Uterus (tissue), 4 donors: ENCODE results near the gene SEMA6C. TPM values are rescaled to one million over a fixed set of nuclear protein-coding genes. Genes with fewer than 3 reads are reported as not detected.

Source experiments
- DNase-seq, 2 donors: peaks; one replicate each; pipeline ENCODE4 v3.0.0-alpha.2; 2019 to 2020
- H3K27ac ChIP-seq, 2 donors: fragments of 200-600 bp; sonication (generic); 1 replicate in 1 of 2; 2 replicates in 1 of 2; pipeline ENCODE4 v1.5.1; 2016 to 2018
- H3K27me3 ChIP-seq, 2 donors: fragments of 200-600 bp; sonication (generic); one replicate each; pipeline ENCODE4 v1.5.1; 2018 to 2019; ENCODE audit warnings: control low read depth in 1 of 2
- H3K36me3 ChIP-seq, 2 donors: fragments of 200-600 bp; sonication (generic); one replicate each; pipeline ENCODE4 v1.5.1; 2019; ENCODE audit warnings: control low read depth in 1 of 2
- H3K4me1 ChIP-seq, 2 donors: fragments of 200-600 bp; sonication (generic); one replicate each; pipeline ENCODE4 v1.5.1; 2018 to 2019; ENCODE audit warnings: control low read depth in 1 of 2
- H3K4me3 ChIP-seq, 2 donors: fragments of 200-600 bp; sonication (generic); 1 replicate in 1 of 2; 2 replicates in 1 of 2; pipeline ENCODE4 v1.5.1; 2018 to 2019; ENCODE audit warnings: mild to moderate bottlenecking in 1 of 2
- H3K9me3 ChIP-seq, 2 donors: fragments of 200-600 bp; sonication (generic); one replicate each; pipeline ENCODE4 v1.5.1; 2019; ENCODE audit warnings: control low read depth in 1 of 2
- POLR2A ChIP-seq, 2 donors: fragments of 450-650 bp; IDR thresholded peaks; one replicate each; pipeline ENCODE4 v1.6.1; 2016; ENCODE audit warnings: antibody characterized with exemption in 2 of 2, mild to moderate bottlenecking in 1 of 2, moderate library complexity in 1 of 2
- intact Hi-C: fragments of 100-400 bp; cut with DNase I; formaldehyde crosslinking; loops from one replicate; pipeline ENCODE4 v1.15.1; 2023; ENCODE audit warnings: low total_unique reads
- total RNA-seq, 4 donors: library from RNA; depleted of rRNA in 3 of 4; stranded (reverse); fragments of >200 nt in 3 of 4; gene quantifications; one replicate each; pipeline versions ENCODE4 v1.1.0 to v1.2.4, GENCODE V29; 2014 to 2023
- TF ChIP-seq, protein P1 (sequence below), 4 experiments: fragments of 200-600 bp in 2 of 4; fragments of 450-650 bp in 2 of 4; sonication (generic) in 2 of 4; IDR thresholded peaks; one replicate each; pipeline ENCODE4 v1.5.1; 2016 to 2019; ENCODE audit warnings: antibody characterized with exemption in 4 of 4, mild to moderate bottlenecking in 2 of 4, moderate library complexity in 1 of 4
- donor health status: DM: yes; HTN: yes; CAD: no.

Gene SEMA6C
- total RNA-seq, 4 donors from 2014 or later, result 0.88 to 31.3 (median 10.4) TPM

DNA sequence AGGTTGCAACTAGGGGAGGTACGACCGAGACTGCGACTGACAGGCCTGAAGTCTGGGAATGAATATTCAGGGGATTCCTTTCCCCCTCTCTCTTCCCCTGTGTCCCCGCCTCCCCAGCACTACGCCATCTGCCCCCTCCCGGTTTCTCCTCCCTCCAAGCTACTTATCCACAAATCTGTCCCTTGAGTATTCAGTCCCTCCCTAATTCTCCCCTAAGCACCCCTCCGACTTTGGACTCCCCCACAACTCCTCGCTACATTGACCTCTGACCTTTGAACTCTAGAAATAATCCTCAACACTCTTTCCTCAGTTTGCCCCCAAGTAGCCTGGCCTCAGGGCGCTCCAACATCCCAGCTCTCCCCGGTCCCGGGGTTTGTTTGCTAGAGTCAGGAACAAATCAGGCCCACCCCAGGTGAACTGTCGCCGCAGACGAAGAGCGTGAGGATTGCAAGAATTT lies 18.9 kb upstream of the SEMA6C start:
- DNase-seq, result peak; percentile 71
- no peaks in the 10 kb centered on the region for H3K27me3 ChIP-seq
- H3K36me3 ChIP-seq, result no peaks in the 10 kb centered on the region
- TF ChIP-seq, protein P1, sequence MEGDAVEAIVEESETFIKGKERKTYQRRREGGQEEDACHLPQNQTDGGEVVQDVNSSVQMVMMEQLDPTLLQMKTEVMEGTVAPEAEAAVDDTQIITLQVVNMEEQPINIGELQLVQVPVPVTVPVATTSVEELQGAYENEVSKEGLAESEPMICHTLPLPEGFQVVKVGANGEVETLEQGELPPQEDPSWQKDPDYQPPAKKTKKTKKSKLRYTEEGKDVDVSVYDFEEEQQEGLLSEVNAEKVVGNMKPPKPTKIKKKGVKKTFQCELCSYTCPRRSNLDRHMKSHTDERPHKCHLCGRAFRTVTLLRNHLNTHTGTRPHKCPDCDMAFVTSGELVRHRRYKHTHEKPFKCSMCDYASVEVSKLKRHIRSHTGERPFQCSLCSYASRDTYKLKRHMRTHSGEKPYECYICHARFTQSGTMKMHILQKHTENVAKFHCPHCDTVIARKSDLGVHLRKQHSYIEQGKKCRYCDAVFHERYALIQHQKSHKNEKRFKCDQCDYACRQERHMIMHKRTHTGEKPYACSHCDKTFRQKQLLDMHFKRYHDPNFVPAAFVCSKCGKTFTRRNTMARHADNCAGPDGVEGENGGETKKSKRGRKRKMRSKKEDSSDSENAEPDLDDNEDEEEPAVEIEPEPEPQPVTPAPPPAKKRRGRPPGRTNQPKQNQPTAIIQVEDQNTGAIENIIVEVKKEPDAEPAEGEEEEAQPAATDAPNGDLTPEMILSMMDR (IDR thresholded peaks at IDR 0.05), result no peak
- TF ChIP-seq POLR2A (IDR thresholded peaks at IDR 0.05), result no peak
- H3K4me3 ChIP-seq, result peak overlapping the region; percentile 68 to 91
- H3K9me3 ChIP-seq, result no peaks in the 10 kb centered on the region
- H3K4me1 ChIP-seq, result peaks cover 9 to 14% of the 10 kb centered on the region in 2 donors
- peak overlapping the region; percentile 91 to 95 for H3K27ac ChIP-seq
- intact Hi-C loops, result no loop called here

DNA sequence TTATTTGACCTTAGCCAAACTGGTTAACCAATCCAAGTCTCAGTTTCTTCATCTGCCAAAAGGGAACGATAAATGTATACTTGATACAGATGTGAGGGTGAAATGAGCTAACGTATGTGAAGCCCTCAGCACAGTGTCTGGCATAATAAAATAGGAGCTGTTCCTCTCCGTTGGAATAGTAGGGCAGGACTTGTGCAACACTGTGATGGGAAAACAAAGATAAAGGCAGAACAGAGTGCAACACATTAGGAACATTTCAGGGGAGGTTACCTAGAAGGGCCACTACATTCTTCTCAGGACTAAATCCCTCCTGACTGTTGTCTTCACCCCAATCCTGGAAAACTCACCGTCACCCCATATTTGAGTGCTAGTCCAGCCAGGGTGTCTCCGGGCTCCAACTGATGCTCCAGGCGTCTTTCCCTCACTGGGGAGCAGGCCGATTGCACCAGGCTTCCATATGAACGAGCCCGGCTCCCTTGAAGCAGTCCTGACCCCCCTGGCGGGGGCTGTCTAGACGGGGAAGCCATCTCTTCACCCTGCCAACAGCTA lies 18.4 kb upstream of the SEMA6C start:
- H3K4me1 ChIP-seq, result peaks cover 9 to 14% of the 10 kb centered on the region in 2 donors
- peak in 1 of 2 donors; percentile 23 for TF ChIP-seq POLR2A (IDR thresholded peaks at IDR 0.05)
- TF ChIP-seq, protein P1 (IDR thresholded peaks at IDR 0.05), result no peak
- intact Hi-C loops, result no loop called here
- no peaks in the 10 kb centered on the region for H3K9me3 ChIP-seq
- H3K4me3 ChIP-seq, result peak overlapping the region; percentile 68 to 91
- no peak for DNase-seq
- H3K27me3 ChIP-seq, result no peaks in the 10 kb centered on the region
- H3K27ac ChIP-seq, result peak overlapping the region; percentile 91 to 95
- no peaks in the 10 kb centered on the region for H3K36me3 ChIP-seq

GRCh38 chr1:151159373-151159772 lies 12.9 kb upstream of the SEMA6C start:
- Histone ChIP-seq H3K9me3 (no peaks in the 10 kb centered on the region), H3K27me3 (no peaks in the 10 kb centered on the region), H3K4me3 (no peak overlapping the region), H3K4me1 (peaks cover 0 to 5% of the 10 kb centered on the region in 2 donors), H3K27ac (no peak overlapping the region), H3K36me3 (no peaks in the 10 kb centered on the region)
- DNase-seq, result no peak
- intact Hi-C loops, result loop anchor here (10.0 kb wide), 1 partner anchor 55 kb away; no protein-coding TSS in a partner anchor
- TF ChIP-seq POLR2A (IDR thresholded peaks at IDR 0.05), result no peak
- TF ChIP-seq, protein P1 (IDR thresholded peaks at IDR 0.05), result no peak

GRCh38 chr1:151158751-151159251 lies 12.4 kb upstream of the SEMA6C start:
- no peak for DNase-seq
- TF ChIP-seq, protein P1 (IDR thresholded peaks at IDR 0.05), result no peak
- TF ChIP-seq POLR2A (IDR thresholded peaks at IDR 0.05), result no peak
- intact Hi-C loops, result loop anchor here (10.0 kb wide), 1 partner anchor 54 kb away; no protein-coding TSS in a partner anchor
- Histone ChIP-seq H3K9me3 (no peaks in the 10 kb centered on the region), H3K27ac (no peak overlapping the region), H3K4me1 (no peaks in the 10 kb centered on the region), H3K4me3 (no peak overlapping the region), H3K27me3 (no peaks in the 10 kb centered on the region), H3K36me3 (no peaks in the 10 kb centered on the region)

- H3K4me3 ChIP-seq, result no peak overlapping the region
- intact Hi-C loops, result loop anchor here (10.0 kb wide), 1 partner anchor 54 kb away; no protein-coding TSS in a partner anchor
Measured at GRCh38 chr1:151158326-151158725, 11.9 kb upstream of the SEMA6C start.

More at GRCh38 chr1:151158326-151158725, 11.9 kb upstream of the SEMA6C start:
- no peaks in the 10 kb centered on the region for H3K36me3 ChIP-seq
- H3K9me3 ChIP-seq, result no peaks in the 10 kb centered on the region
- no peak for DNase-seq
- H3K4me1 ChIP-seq, result no peaks in the 10 kb centered on the region
- H3K27ac ChIP-seq, result no peak overlapping the region
- H3K27me3 ChIP-seq, result no peaks in the 10 kb centered on the region
- no peak for TF ChIP-seq POLR2A (IDR thresholded peaks at IDR 0.05)
- TF ChIP-seq, protein P1 (IDR thresholded peaks at IDR 0.05), result no peak
